ENCODE data around the gene SP5. TPM values are rescaled to one million over a fixed set of nuclear protein-coding genes. Genes with fewer than 3 reads are reported as not detected.

SP5 gene
- total and polyA plus RNA-seq, 9 donors: 0.20 to 2.9 (median 0.79) TPM; not detected in 1

DNA sequence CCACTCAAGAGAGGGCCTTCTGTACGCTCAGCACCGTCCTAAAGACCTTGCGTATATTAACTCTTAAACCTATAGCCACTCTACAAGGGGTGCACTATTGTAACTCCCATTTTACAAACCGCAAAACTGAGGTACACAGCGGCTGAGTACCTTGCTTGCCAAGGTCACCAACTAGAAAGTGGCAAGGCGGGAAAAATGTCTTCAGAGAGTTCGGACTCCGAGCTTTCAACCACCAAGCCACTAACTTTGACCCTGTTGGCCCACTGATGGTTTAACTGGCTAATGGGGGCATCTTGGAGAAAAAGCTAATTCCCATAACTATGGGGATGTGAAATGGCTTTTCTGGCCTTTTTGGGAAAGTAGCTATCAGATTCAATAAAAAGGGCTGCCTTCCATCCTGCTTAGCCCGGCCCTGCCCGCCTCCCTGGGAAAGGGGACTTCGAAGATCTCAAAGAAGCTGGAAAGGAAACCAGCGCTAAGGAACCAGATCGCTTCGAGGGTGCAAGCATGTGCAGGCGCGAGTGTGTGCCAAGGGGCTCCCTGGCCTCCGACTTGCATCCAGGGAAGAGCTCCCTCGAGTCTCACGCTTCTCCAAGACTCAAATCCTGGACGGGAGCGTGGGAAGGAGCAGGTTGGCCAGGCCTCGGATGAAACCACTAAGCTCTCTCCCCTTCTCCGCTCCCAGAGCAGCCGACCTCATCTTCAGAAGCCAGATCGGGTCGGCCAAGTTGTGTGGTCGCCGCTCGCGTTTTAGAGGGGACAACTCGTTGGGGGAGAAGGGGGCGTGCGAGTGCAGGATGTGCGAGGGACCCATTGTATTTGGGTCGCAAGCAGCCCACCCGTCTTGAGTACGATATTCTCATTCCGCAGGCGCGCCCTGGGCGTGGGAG lies 2.2 kb upstream of the SP5 start:
- TF ChIP-seq, protein P1, sequence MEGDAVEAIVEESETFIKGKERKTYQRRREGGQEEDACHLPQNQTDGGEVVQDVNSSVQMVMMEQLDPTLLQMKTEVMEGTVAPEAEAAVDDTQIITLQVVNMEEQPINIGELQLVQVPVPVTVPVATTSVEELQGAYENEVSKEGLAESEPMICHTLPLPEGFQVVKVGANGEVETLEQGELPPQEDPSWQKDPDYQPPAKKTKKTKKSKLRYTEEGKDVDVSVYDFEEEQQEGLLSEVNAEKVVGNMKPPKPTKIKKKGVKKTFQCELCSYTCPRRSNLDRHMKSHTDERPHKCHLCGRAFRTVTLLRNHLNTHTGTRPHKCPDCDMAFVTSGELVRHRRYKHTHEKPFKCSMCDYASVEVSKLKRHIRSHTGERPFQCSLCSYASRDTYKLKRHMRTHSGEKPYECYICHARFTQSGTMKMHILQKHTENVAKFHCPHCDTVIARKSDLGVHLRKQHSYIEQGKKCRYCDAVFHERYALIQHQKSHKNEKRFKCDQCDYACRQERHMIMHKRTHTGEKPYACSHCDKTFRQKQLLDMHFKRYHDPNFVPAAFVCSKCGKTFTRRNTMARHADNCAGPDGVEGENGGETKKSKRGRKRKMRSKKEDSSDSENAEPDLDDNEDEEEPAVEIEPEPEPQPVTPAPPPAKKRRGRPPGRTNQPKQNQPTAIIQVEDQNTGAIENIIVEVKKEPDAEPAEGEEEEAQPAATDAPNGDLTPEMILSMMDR (IDR thresholded peaks at IDR 0.05): no peak
- TF ChIP-seq EP300 (IDR thresholded peaks at IDR 0.05): no peak
- no peak for TF ChIP-seq POLR2A (IDR thresholded peaks at IDR 0.05)
- intact Hi-C loops (cut with DNase I): loop anchor here in 1 of 4 donors (10.0 kb wide), 1 partner anchor 102 kb away; the partner anchor contains the start of gene GAD1
- no peaks in the 10 kb centered on the region for H3K36me3 ChIP-seq
- H3K27ac ChIP-seq: no peak overlapping the region
- no peaks in the 10 kb centered on the region for H3K27me3 ChIP-seq
- H3K9me3 ChIP-seq: no peaks in the 10 kb centered on the region
- DNase-seq: no peak
- 43 to 48% (median 45%) methylated on average over 41 of the region's 41 CpGs for WGBS, 3 donors
- peaks cover 15% of the 10 kb centered on the region for H3K4me1 ChIP-seq (ENCODE audit: insufficient read depth)
- H3K4me3 ChIP-seq: no peak overlapping the region

DNA sequence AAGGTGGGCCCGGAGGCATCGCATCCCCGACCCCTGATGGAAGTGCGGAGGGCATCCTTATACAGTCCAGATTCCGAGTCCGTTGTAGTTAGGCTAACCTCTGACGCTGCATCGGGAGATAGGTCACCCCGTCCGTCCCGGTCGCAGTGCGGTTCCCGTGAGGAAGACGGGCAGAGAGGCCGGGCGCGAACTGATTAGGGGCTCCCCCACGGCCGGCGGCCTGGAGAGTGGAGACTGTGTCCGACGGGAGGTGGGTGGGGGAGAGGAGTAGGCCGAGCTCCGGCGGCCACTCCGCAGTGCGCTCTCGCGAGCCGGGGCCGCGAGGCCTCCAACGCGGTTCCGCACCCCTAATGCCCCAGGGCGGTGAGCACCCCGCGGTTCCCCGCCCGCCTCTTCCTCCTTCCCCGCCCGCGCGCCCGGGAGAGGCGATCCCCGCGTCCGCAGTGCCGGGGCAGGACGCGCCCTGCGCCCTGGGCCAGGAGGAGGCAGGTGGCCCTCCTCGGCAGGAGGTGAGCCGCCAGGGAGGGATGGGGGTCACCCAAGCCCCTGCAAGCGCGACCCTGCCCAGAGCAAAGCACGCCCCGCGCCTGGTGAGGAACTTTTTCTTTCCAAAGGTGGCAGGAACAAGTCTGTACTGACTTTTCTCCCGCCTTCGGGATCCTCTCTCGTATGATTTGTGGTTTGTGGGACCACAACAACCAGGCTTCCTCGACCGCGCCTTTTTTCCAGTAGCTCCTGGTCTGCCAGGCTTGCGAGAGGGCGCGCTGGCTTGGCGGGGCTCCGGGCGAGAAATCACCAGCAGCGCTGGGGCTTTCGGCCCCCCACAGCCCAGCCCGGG lies 1.4 kb upstream of the SP5 start:
- intact Hi-C loops (cut with DNase I): loop anchor here in 1 of 4 donors (10.0 kb wide), 1 partner anchor 101 kb away; the partner anchor contains the start of gene GAD1
- no peaks in the 10 kb centered on the region for H3K27me3 ChIP-seq
- H3K4me3 ChIP-seq: peak overlapping the region; percentile 42
- peaks cover 15% of the 10 kb centered on the region for H3K4me1 ChIP-seq (ENCODE audit: insufficient read depth)
- TF ChIP-seq EP300 (IDR thresholded peaks at IDR 0.05) (no peak), POLR2A (IDR thresholded peaks at IDR 0.05) (no peak)
- TF ChIP-seq, protein P1 (IDR thresholded peaks at IDR 0.05): no peak
- no peak overlapping the region for H3K27ac ChIP-seq
- H3K36me3 ChIP-seq: no peaks in the 10 kb centered on the region
- peak in 3 of 5 donors; percentile 13 to 36 (median 13) for DNase-seq
- H3K9me3 ChIP-seq: no peaks in the 10 kb centered on the region
- 9 to 17% (median 13%) methylated on average over 51 to 76 of the region's 76 CpGs for WGBS, 3 donors

DNA sequence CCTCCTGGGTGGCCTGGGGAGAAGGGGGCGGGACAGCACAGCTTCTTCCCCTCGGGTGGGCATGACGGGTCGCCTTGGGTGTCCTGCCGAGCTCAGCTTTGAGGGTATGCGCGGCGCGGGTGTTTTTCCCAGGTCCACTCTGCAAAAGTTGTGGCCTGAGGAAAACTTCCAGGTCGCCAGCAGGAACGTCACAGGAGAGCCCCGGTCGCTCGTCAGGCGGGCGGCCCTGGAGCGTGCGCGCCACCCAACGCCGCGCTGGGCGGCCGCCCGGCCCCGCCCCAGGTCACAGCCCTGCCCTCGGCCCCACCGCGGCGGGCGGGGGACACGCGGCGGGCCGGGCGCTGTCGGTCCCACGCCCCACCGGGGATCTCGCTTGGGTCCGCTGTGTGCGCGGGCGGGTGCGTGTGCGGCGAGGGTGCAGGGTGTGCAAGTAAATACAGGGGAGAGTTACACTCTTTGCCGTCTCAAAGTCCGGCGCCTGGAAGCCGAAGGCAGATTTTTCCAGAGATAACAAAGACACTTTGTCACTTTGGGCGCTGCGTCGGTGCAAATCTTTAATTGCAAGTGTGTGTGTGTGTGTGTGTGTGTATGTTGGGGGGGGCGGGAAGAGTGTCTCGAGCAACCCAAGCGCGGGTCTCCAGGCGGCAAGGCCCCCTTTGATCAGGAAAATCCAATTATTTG lies 616 bp upstream of the SP5 start:
- Histone ChIP-seq H3K27ac (no peak overlapping the region), H3K36me3 (no peaks in the 10 kb centered on the region), H3K4me3 (peak overlapping the region; percentile 42), H3K4me1 (ENCODE audit: insufficient read depth) (peaks cover 15% of the 10 kb centered on the region), H3K27me3 (no peaks in the 10 kb centered on the region), H3K9me3 (no peaks in the 10 kb centered on the region)
- no peak for TF ChIP-seq POLR2A (IDR thresholded peaks at IDR 0.05)
- TF ChIP-seq EP300 (IDR thresholded peaks at IDR 0.05): no peak
- TF ChIP-seq, protein P1 (IDR thresholded peaks at IDR 0.05): no peak
- intact Hi-C loops (cut with DNase I): loop anchor here in 1 of 4 donors (10.0 kb wide), 1 partner anchor 100 kb away; the partner anchor contains the start of gene GAD1
- peak in 3 of 5 donors; percentile 17 to 45 (median 31) for DNase-seq
- 0 to 1% (median 1%) methylated on average over 31 to 59 of the region's 59 CpGs for WGBS, 3 donors
